ENCODE measurements around the gene AP5S1. TPM values are rescaled to one million over a fixed set of nuclear protein-coding genes. Genes with fewer than 3 reads are reported as not detected.

AP5S1 gene
- total RNA-seq, 1 donor from 2014 or later = 11.1 TPM

GRCh38 chr20:3871550-3872265, 51.4 kb downstream of the AP5S1 start:
- H3K9me3 Mint-ChIP-seq = no peaks in the 10 kb centered on the region
- peaks cover 21% of the 10 kb centered on the region for H3K4me1 Mint-ChIP-seq (ENCODE audit: unreplicated experiment)
- H3K27me3 Mint-ChIP-seq = no peaks in the 10 kb centered on the region
- peak overlapping the region; percentile 86 for H3K27ac Mint-ChIP-seq
- H3K36me3 Mint-ChIP-seq = peaks cover 24% of the 10 kb centered on the region
- H3K4me3 Mint-ChIP-seq = peak overlapping the region; percentile 25
- no peak for TF ChIP-seq CTCF (conservative IDR thresholded peaks at IDR 0.05)
- no peak for DNase-seq (ENCODE audit: extremely low spot score, unreplicated experiment)

GRCh38 chr20:3873507-3873906, 53.2 kb downstream of the AP5S1 start:
- Mint-ChIP-seq H3K27me3 (no peaks in the 10 kb centered on the region), H3K9me3 (no peaks in the 10 kb centered on the region), H3K4me1 (ENCODE audit: unreplicated experiment) (peaks cover 21% of the 10 kb centered on the region), H3K4me3 (no peak overlapping the region), H3K27ac (peak overlapping the region; percentile 48), H3K36me3 (peaks cover 21% of the 10 kb centered on the region)
- no peak for TF ChIP-seq CTCF (conservative IDR thresholded peaks at IDR 0.05)
- no peak for DNase-seq (ENCODE audit: extremely low spot score, unreplicated experiment)

GRCh38 chr20:3874194-3874844, 54.0 kb downstream of the AP5S1 start:
- H3K4me3 Mint-ChIP-seq = peak overlapping the region; percentile 6
- H3K36me3 Mint-ChIP-seq = peaks cover 23% of the 10 kb centered on the region
- peak overlapping the region; percentile 9 for H3K27ac Mint-ChIP-seq
- no peaks in the 10 kb centered on the region for H3K27me3 Mint-ChIP-seq
- H3K9me3 Mint-ChIP-seq = no peaks in the 10 kb centered on the region
- no peak for DNase-seq (ENCODE audit: extremely low spot score, unreplicated experiment)
- no peak for TF ChIP-seq CTCF (conservative IDR thresholded peaks at IDR 0.05)
- peaks cover 21% of the 10 kb centered on the region for H3K4me1 Mint-ChIP-seq (ENCODE audit: unreplicated experiment)

- no peak for TF ChIP-seq CTCF (conservative IDR thresholded peaks at IDR 0.05)
- DNase-seq (ENCODE audit: extremely low spot score, unreplicated experiment) = no peak
- Mint-ChIP-seq H3K36me3 (peaks cover 23% of the 10 kb centered on the region), H3K9me3 (no peaks in the 10 kb centered on the region), H3K27me3 (no peaks in the 10 kb centered on the region), H3K4me3 (no peak overlapping the region), H3K4me1 (ENCODE audit: unreplicated experiment) (peaks cover 21% of the 10 kb centered on the region), H3K27ac (no peak overlapping the region)
Observed at GRCh38 chr20:3875378-3875974, 55.1 kb downstream of the AP5S1 start.

- TF ChIP-seq CTCF (conservative IDR thresholded peaks at IDR 0.05) = no peak
- Mint-ChIP-seq H3K4me1 (ENCODE audit: unreplicated experiment) (peaks cover 21% of the 10 kb centered on the region), H3K4me3 (no peak overlapping the region), H3K27ac (no peak overlapping the region), H3K9me3 (no peaks in the 10 kb centered on the region), H3K36me3 (peaks cover 23% of the 10 kb centered on the region), H3K27me3 (no peaks in the 10 kb centered on the region)
- no peak for DNase-seq (ENCODE audit: extremely low spot score, unreplicated experiment)
Observed at GRCh38 chr20:3876000-3876399, 55.7 kb downstream of the AP5S1 start.

Measured in type B pancreatic cell (in vitro differentiated cells).